ENCODE data around the gene ELOVL2. TPM values are rescaled to one million over a fixed set of nuclear protein-coding genes. Genes with fewer than 3 reads are reported as not detected.

Gene ELOVL2
- total and polyA plus RNA-seq, 3 experiments from 2014 or later: not detected

DNA sequence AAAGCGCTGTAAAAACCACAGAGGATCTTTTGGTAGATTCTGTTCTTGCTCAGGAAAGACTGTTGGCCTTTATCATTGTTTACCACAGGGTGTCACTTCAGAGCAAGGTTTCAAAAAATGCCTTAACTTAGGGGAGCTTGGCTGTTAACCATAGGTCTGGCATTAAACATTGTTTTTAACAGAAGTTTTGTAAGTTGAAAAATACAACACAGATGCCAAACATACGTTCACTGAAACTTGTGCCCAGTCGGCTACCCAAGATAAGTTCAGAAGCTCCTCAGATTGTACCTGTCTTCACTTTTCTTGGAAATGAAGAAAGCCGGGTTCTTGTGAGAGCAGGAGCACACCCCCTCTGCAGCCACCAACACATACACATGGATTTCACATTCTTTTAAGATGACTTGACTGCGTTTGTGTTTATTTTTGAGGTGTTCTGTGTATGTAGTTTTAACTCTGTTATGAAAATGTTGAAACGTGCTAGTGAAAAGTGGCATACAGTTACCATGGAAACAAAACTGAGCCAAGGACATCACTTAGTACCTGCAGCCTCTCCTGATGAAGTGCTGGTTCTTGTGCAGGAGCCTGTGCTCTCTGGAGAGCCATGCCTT, 92.3 kb downstream of the ELOVL2 start:
- Histone ChIP-seq H3K9me3 (ENCODE audit: low read length) (no peaks in the 10 kb centered on the region), H3K4me1 (ENCODE audit: insufficient read depth, low read length) (no peaks in the 10 kb centered on the region), H3K27ac (ENCODE audit: low read depth, low read length) (no peak overlapping the region), H3K4me3 (ENCODE audit: low read length) (no peak overlapping the region), H3K36me3 (ENCODE audit: insufficient read depth, low read length) (no peaks in the 10 kb centered on the region), H3K27me3 (ENCODE audit: insufficient read depth, low read length, poor library complexity, severe bottlenecking) (no peaks in the 10 kb centered on the region)
- Mint-ChIP-seq H3K4me1 (no peaks in the 10 kb centered on the region), H3K27ac (no peak overlapping the region), H3K4me3 (no peak overlapping the region), H3K27me3 (peaks cover 8 to 41% of the 10 kb centered on the region in 2 donors), H3K9me3 (peaks cover 0 to 4% (median 0%) of the 10 kb centered on the region in 5 donors), H3K36me3 (peaks cover 0 to 3% (median 3%) of the 10 kb centered on the region in 3 donors)
- POLR2A ChIA-PET: no interaction called here
- CTCF ChIA-PET: no interaction called here
- DNase-seq: no peak

DNA sequence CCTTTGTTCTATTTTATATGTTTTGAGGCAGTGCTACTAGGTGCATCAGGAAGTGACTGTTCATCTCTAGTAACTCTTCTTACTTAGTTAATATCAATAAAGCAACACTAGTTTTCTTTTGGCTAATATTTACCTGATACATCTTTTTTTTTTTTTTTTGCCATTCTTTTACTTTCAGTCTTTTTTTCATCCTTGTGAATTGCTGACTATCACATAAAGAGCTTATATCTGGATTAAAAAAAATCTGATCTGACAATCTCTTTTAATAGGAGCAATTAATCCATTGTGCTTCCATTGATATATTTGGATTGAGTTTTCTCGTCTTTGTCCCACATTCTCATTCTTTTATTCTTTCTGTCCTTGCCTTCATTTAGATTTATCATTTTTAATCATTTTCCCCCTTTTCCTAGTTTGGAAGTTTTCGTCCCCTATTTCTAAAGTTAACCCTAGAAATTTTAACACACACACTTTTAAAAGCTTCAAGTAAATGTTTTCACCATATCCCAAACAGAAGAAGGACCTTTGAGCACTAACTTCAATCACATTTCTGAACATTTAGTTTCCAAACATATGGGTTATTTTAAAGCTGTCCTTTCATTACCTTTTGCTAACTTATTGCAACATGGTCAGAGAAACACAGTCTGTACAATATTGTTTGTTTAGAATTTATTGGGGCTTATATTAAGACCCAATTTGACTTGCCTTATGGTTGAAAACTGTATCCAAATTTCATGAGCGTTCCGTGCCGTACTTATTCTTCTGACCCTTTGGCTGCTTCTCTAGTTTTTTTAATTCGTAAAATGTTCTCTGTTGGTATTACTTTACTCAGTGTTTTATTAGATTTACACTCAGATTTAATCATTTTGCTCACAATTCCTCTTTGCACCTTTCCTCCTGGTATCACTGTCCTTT, 94.3 kb downstream of the ELOVL2 start:
- no peak for DNase-seq
- CTCF ChIA-PET: no interaction called here

DNA sequence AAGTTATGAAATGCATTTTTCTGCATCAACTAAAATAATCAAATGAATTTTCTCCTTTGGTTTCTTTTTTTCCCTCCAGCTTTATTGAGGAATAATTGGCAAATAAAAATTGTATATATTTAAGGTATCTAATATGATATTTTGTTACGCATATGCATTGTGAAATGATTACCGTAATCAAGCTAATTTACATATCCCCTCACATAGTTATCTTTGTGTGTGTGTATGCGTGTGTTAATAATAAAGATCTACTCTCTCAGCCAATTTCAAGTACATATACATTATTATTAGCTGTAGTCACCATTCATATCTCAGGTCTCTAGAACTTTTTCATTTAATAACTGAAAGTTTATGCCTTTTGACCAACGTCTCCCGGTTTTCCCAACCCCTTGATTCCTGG, 96.1 kb downstream of the ELOVL2 start:
- DNase-seq: no peak
- H3K9me3 ChIP-seq (ENCODE audit: low read length): no peaks in the 10 kb centered on the region
- Mint-ChIP-seq H3K9me3 (peaks cover 0 to 2% (median 0%) of the 10 kb centered on the region in 5 donors), H3K36me3 (no peaks in the 10 kb centered on the region), H3K4me1 (no peaks in the 10 kb centered on the region), H3K27ac (no peak overlapping the region), H3K4me3 (no peak overlapping the region), H3K27me3 (peaks cover 6 to 31% of the 10 kb centered on the region in 2 donors)
- no peak overlapping the region for H3K4me3 ChIP-seq (ENCODE audit: low read length)
- no peaks in the 10 kb centered on the region for H3K4me1 ChIP-seq (ENCODE audit: insufficient read depth, low read length)
- H3K36me3 ChIP-seq (ENCODE audit: insufficient read depth, low read length): no peaks in the 10 kb centered on the region
- POLR2A ChIA-PET: no interaction called here
- no peak overlapping the region for H3K27ac ChIP-seq (ENCODE audit: low read depth, low read length)
- CTCF ChIA-PET: no interaction called here
- H3K27me3 ChIP-seq (ENCODE audit: insufficient read depth, low read length, poor library complexity, severe bottlenecking): no peaks in the 10 kb centered on the region

More for the DNA sequence above, 94.3 kb downstream of the ELOVL2 start:
- H3K27ac Mint-ChIP-seq: no peak overlapping the region
- H3K27ac ChIP-seq (ENCODE audit: low read depth, low read length): no peak overlapping the region
- H3K4me3 Mint-ChIP-seq: no peak overlapping the region
- no peaks in the 10 kb centered on the region for H3K9me3 ChIP-seq (ENCODE audit: low read length)
- peaks cover 0 to 3% (median 3%) of the 10 kb centered on the region in 3 donors for H3K36me3 Mint-ChIP-seq
- H3K36me3 ChIP-seq (ENCODE audit: insufficient read depth, low read length): no peaks in the 10 kb centered on the region
- POLR2A ChIA-PET: no interaction called here
- peaks cover 8 to 41% of the 10 kb centered on the region in 2 donors for H3K27me3 Mint-ChIP-seq
- H3K4me3 ChIP-seq (ENCODE audit: low read length): no peak overlapping the region
- H3K4me1 Mint-ChIP-seq: no peaks in the 10 kb centered on the region
- H3K4me1 ChIP-seq (ENCODE audit: insufficient read depth, low read length): no peaks in the 10 kb centered on the region
- no peaks in the 10 kb centered on the region for H3K27me3 ChIP-seq (ENCODE audit: insufficient read depth, low read length, poor library complexity, severe bottlenecking)
- peaks cover 0 to 4% (median 0%) of the 10 kb centered on the region in 5 donors for H3K9me3 Mint-ChIP-seq

DNA sequence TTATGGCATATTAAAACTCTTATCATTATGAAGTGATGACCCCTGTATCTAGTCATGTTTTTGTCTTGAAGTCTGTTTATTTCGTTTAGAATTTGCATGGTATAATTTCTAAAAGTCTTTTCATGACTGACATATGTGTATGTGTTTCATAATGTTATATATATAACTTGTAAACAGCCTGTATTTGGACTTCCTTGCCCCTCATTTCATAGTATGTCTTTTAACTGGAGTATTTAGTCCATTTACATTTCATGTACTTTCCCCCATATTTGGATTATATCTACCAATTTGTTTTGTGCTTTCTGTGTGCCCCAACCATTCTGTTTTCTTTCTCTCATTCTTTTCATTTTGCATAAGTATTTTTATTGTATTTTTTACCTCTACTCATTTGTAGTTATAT, 98.3 kb downstream of the ELOVL2 start:
- no peak overlapping the region for H3K4me3 Mint-ChIP-seq
- CTCF ChIA-PET: no interaction called here
- peaks cover 0 to 2% (median 0%) of the 10 kb centered on the region in 5 donors for H3K9me3 Mint-ChIP-seq
- no peak for DNase-seq
- no peaks in the 10 kb centered on the region for H3K4me1 Mint-ChIP-seq
- Histone ChIP-seq H3K4me1 (ENCODE audit: insufficient read depth, low read length) (no peaks in the 10 kb centered on the region), H3K27ac (ENCODE audit: low read depth, low read length) (no peak overlapping the region), H3K36me3 (ENCODE audit: insufficient read depth, low read length) (no peaks in the 10 kb centered on the region), H3K4me3 (ENCODE audit: low read length) (no peak overlapping the region), H3K9me3 (ENCODE audit: low read length) (no peaks in the 10 kb centered on the region), H3K27me3 (ENCODE audit: insufficient read depth, low read length, poor library complexity, severe bottlenecking) (no peaks in the 10 kb centered on the region)
- H3K27me3 Mint-ChIP-seq: peaks cover 5 to 26% of the 10 kb centered on the region in 2 donors
- no peak overlapping the region for H3K27ac Mint-ChIP-seq
- H3K36me3 Mint-ChIP-seq: no peaks in the 10 kb centered on the region
- POLR2A ChIA-PET: no interaction called here

DNA sequence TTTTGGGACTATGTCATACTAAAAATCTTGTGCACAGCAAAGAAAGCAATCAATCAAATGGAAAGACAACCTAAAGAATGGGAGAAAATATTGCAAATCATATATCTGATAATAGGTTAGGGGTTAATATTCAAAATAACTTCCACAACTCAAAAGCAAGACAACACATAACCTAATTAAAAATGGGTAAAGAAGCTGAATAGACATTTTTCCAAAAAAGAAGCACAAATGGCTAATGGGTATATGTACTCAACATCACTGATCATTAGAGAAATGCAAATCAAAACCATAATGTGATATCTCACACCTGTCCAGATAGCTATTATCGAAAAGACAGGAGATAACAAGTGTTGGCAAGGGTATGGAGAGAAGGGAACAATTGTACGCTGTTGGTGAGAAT, 104.3 kb downstream of the ELOVL2 start:
- Histone ChIP-seq H3K9me3 (ENCODE audit: low read length) (no peaks in the 10 kb centered on the region), H3K4me1 (ENCODE audit: insufficient read depth, low read length) (no peaks in the 10 kb centered on the region), H3K36me3 (ENCODE audit: insufficient read depth, low read length) (no peaks in the 10 kb centered on the region), H3K27ac (ENCODE audit: low read depth, low read length) (no peak overlapping the region), H3K27me3 (ENCODE audit: insufficient read depth, low read length, poor library complexity, severe bottlenecking) (no peaks in the 10 kb centered on the region), H3K4me3 (ENCODE audit: low read length) (no peak overlapping the region)
- H3K4me3 Mint-ChIP-seq: no peak overlapping the region
- CTCF ChIA-PET: no interaction called here
- H3K4me1 Mint-ChIP-seq: no peaks in the 10 kb centered on the region
- no peaks in the 10 kb centered on the region for H3K9me3 Mint-ChIP-seq
- H3K27ac Mint-ChIP-seq: no peak overlapping the region
- no peaks in the 10 kb centered on the region for H3K36me3 Mint-ChIP-seq
- POLR2A ChIA-PET: no interaction called here
- H3K27me3 Mint-ChIP-seq: peaks cover 3 to 20% of the 10 kb centered on the region in 2 donors
- no peak for DNase-seq

DNA sequence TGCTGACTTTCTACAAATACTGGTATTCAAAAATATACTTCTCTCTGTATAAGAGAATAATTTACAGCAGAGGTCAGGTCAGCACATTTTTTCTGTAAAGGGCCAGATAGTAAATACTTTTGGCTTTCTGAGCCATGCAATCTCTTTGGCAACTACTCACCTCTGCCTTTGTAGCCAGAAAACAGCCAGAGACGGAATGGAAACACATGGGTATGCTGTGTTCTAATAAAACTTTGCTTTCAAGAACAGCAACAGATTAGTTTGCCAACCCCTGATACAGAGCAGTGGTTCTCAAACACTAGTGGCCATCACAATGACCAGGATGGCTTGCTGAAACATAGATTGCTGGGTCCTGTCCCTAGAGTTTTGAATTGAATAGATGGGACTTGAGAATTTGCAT, 111.0 kb downstream of the ELOVL2 start:
- no peak for DNase-seq
- H3K9me3 Mint-ChIP-seq: peaks cover 0 to 5% (median 0%) of the 10 kb centered on the region in 5 donors
- no peaks in the 10 kb centered on the region for H3K27me3 ChIP-seq (ENCODE audit: insufficient read depth, low read length, poor library complexity, severe bottlenecking)
- CTCF ChIA-PET: no interaction called here
- no peaks in the 10 kb centered on the region for H3K9me3 ChIP-seq (ENCODE audit: low read length)
- POLR2A ChIA-PET: no interaction called here
- H3K36me3 Mint-ChIP-seq: no peaks in the 10 kb centered on the region
- no peaks in the 10 kb centered on the region for H3K4me1 ChIP-seq (ENCODE audit: insufficient read depth, low read length)
- no peak overlapping the region for H3K4me3 ChIP-seq (ENCODE audit: low read length)
- H3K27me3 Mint-ChIP-seq: peaks cover 9 to 45% of the 10 kb centered on the region in 2 donors
- no peak overlapping the region for H3K27ac ChIP-seq (ENCODE audit: low read depth, low read length)
- no peak overlapping the region for H3K4me3 Mint-ChIP-seq
- no peaks in the 10 kb centered on the region for H3K36me3 ChIP-seq (ENCODE audit: insufficient read depth, low read length)
- no peaks in the 10 kb centered on the region for H3K4me1 Mint-ChIP-seq
- H3K27ac Mint-ChIP-seq: no peak overlapping the region

Other genes starting within 250 kb of the ELOVL2 start
- gene MAK, start 205.8 kb downstream of the ELOVL2 start, total RNA-seq: 1 to 10 TPM; 1.8 to 2.3 TPM
- not detected for gene MAK, start 205.8 kb downstream of the ELOVL2 start, polyA plus RNA-seq
- gene GCM2, start 162.3 kb downstream of the ELOVL2 start, total RNA-seq: not detected
- gene GCM2, start 162.3 kb downstream of the ELOVL2 start, polyA plus RNA-seq: not detected
- not detected for gene SYCP2L, start 157.3 kb downstream of the ELOVL2 start, total RNA-seq
- not detected for gene SYCP2L, start 157.3 kb downstream of the ELOVL2 start, polyA plus RNA-seq
- gene SMIM13, start 49.5 kb upstream of the ELOVL2 start, total RNA-seq: 10 to 100 TPM; 14.7 to 16.0 TPM
- gene SMIM13, start 49.5 kb upstream of the ELOVL2 start, polyA plus RNA-seq: 4.6 TPM
- gene ERVFRD-1, start 67.4 kb upstream of the ELOVL2 start, total RNA-seq: not detected
- 0.12 TPM for gene ERVFRD-1, start 67.4 kb upstream of the ELOVL2 start, polyA plus RNA-seq
- gene NEDD9, start 188.4 kb upstream of the ELOVL2 start, total RNA-seq: 10 to 100 TPM; 39.9 to 41.0 TPM
- gene NEDD9, start 188.4 kb upstream of the ELOVL2 start, polyA plus RNA-seq: 40.2 TPM

All from CD8-positive, alpha-beta memory T cell (primary cell).